GM12872 (cell line): ENCODE data around the gene HLCS.

ENCODE experiments used
- CTCF ChIP-seq: IDR thresholded peaks from 3 replicates; pipeline ENCODE4 v1.5.1; 2011; ENCODE audit warnings: low read depth, mild to moderate bottlenecking, low read length, moderate library complexity; ENCODE audit not compliant: insufficient read depth

The HLCS gene

DNA sequence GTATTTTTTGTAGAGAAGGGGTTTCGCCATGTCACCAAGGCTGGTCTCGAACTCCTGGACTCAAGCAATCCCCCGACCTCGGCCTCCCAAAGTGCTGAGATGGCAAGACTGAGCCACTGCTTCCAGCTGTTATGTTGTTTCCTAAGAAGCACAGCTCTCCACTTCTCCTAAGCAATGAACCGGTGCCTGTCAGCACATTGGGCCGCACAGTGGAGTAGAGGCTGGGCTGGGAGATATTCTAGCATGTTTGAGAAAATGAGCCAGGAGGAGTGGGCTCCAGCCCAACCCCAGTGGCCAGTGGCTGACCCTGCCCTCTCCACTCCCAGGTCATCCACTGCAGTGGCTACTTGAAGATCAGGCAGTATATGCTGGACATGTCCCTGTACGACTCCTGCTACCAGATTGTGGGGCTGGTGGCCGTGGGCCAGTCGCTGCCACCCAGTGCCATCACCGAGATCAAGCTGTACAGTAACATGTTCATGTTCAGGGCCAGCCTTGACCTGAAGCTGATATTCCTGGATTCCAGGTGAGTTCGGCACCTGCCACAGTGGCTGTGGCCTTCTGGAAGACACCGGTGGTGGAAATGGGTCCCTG lies 240.6 kb downstream of the HLCS start:
- TF ChIP-seq CTCF = no peak

DNA sequence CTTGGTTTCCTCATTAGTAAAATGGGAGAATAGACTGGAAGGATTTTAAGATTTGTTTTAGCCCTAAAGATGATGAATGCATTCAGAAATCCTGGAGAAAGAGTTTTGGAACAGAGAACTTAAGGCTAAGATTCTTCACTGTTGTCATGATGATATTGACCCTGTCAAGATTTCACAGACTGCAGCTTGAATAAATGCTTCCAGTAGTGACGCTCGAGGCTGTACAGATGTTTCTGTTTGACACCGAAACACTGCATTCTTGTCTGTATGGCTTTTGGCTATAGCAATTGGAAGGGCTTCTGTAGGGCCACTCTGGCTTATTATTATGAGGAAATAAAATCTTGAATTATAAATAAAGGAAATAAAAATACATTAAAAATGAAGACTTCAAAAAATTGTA lies 241.8 kb downstream of the HLCS start:
- no peak for TF ChIP-seq CTCF

- no peak for TF ChIP-seq CTCF
Observed at GRCh38 chr21:36723371-36723881, 243.0 kb downstream of the HLCS start.

DNA sequence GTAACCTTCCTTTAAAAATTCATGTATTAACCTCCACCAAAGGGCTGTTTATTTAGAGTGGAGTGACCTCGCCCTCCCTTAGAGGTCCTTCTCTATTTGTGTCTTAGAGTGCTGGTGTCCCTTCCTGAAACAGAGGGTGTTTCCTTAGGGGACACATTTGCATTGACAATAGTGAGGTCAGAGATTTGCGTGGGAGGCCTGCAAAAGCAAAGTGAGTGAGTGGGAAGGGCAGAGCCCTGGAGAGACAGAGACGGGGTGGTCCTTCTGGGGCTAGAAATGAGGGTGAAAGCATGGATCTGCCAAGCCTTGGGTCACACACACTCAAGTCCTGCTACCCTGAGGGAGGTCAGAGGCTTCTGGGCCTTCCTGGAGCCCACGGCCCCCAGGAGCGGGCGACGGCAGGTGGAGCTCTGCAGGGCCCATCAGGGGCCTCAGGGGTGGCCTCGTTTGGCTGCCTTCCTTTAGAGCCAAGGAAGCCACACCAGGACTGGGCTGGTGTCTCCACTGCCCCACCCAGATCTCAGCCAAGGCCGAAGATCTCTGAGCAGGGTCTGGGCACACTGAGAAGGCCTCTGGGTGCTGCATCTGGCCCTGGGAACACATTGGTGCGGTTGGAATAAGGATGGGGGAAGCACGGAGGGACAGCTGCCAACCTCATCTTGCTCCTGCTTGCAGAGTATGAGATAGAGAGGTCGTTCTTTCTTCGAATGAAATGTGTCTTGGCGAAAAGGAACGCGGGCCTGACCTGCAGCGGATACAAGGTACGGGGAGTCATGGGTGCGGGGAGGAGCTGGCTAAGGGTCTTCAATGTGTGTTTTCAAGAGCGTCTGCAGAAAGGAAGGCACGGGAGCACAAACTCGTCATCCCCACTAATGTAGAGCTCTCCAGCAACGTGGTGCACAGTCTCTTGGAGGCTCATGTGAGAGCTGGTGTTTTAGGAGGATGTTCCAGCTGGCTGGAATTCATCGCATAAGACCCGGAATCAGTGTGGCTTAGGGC lies 243.8 kb downstream of the HLCS start:
- TF ChIP-seq CTCF = no peak

- no peak for TF ChIP-seq CTCF
Observed at GRCh38 chr21:36721817-36722216, 244.7 kb downstream of the HLCS start.

DNA sequence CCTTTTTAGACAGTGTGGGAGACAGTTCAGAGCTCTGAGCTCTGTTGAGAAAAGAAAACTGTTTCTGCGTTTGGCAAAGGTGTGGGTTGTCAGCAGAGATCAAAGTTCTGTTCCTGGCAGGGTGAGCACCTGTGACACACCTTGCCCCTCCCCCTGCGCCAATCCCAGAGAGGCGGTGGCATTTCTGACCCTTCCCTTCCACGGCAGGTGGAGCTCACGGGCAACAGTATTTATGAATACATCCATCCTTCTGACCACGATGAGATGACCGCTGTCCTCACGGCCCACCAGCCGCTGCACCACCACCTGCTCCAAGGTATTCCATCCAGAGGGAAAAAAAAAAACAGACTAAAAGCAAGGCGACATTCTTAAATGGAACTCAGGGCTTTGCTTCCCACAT lies 246.9 kb downstream of the HLCS start:
- TF ChIP-seq CTCF = no peak

- TF ChIP-seq CTCF = no peak
Observed at GRCh38 chr21:36718951-36719501, 247.4 kb downstream of the HLCS start.
